Bone marrow (tissue), 2 donors: Measurements from ENCODE around the gene HOXB4.
"Not testable (repeated sequence)": the region's sequence is repeated elsewhere in the genome, so short reads cannot be mapped to it uniquely, and the experiment has no call there.

Source experiments
- DNase-seq, 2 donors: peaks; one replicate each; lab custom pipeline; 2025; lab: John Stamatoyannopoulos, UW

Gene HOXB4

DNA sequence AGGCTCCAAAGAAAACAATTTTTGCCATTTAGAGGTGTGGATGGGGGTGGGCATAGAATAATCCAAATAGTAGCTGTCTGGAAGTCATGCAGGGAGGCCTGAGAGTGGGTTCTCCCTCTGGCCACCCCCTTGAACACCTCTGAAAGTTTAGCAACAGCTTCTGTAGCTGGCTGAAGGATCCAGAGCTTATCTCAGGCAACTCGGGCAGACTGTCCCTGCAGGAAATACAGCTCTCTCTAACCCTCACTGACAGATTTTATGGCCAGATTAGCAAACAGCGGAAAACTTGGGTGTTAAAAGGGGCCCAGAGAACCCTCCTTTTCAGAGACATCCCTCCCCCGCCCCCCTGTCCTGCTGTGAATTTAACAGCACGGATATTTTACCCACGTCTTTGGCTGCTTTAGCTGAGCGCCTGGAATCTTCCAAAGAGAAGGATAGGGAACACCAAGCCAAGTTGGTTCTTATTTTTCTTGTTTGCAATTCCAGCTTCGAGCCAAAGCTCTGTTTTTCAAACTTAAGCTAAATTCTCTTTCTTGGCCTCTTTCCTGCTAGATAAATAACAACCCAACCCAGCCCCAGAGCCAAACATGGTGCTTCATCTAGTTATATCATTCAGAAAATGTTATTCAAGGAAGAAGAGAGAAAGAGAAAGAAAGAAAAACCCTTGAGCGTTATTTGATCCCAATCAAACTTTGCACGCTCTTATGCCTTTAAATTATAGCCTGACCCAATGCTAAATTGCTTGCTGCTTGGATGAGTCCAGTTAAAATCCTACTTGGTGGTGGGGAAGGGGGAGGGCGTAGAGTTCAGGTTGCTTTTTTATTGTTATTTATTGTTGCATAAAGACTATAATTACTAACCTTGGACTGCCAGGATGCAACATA, 31.0 kb downstream of the HOXB4 start:
- DNase-seq: no peak

DNA sequence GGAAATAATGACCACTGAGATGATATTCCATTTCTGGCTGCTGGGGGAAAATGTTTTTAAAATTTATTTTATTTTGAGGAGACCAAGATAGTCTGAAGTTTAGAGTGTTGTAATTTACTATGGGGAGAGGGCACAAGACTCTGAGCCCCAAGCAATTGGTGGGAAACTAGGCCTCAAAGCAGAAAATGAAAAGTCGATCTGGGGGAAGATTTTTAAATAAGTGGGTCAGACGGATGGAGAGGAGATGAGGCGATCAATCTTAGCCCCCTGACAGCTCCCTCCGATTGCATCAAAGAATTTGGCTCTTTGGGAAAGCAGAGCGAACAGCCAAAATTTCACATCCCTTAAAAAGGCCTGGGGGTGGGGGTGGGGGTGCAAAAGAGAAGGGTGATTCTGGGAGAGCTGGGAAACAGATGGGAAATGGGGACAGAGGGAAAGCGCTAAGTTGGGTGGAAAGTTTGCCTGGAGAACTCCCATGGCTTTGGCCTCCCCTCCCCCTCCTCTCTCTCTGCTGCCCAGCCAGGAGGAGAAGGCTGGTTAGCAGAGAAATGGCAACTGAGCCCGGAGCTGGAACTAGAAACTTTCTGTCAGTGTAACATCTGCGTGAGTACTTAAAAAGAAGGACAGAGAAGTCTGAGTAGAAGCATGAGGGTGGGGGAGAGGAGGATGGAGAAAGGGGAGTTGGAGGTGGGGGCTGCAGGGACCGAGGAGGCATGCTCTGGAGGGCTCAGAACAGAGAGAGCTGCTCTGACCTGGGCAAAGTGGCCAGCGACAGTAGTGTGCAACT, 31.8 kb downstream of the HOXB4 start:
- DNase-seq: no peak

GRCh38 chr17:48545539-48545938, 32.6 kb downstream of the HOXB4 start:
- DNase-seq: no peak

GRCh38 chr17:48545022-48545375, 33.2 kb downstream of the HOXB4 start, which contains the start of gene HOXB2:
TSS of gene HOXB2 (minus strand) at chr17:48545109. CDS start at chr17:48544911, 198 bp downstream.
- no peak for DNase-seq

DNA sequence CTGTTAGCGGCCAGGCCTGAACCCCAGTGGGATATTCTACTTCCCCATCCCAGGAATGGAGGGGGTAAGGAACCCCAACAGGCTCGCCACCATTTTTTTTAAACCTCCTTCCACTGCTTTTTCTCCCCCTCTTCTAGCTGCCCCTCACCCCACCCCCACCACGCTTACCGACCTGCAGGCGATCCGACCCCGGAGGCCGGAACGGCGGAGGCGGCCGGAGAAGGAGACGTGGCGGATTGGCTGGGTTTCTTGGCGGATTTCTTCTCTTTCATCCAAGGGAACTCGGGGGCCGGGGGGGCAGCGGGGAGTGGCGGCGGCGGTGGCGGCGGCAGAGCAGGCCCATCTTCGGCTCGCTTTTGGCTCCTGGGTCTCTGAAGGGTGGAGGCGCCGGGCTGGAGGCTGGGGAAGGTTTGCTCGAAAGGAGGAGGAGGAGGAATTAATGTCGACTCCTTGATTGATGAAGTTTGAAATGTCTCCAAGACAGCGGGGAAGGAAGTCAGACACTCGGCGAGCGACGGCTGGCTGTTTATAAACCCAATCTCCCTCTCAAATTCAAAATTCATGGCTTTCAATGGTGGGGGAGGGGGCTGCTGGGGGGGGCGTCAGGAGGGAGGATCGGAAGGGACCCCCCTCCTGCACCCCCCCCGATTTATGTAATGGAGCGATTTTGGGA, 33.7 kb downstream of the HOXB4 start:
- DNase-seq: peak in 1 of 2 donors; percentile 63

GRCh38 chr17:48543854-48544348, 34.2 kb downstream of the HOXB4 start:
- DNase-seq: peak in 1 of 2 donors; percentile 81

GRCh38 chr17:48543107-48543853, 34.9 kb downstream of the HOXB4 start:
- DNase-seq: peak in 1 of 2 donors; percentile 83

GRCh38 chr17:48542698-48543106, 35.4 kb downstream of the HOXB4 start:
- DNase-seq: no peak

DNA sequence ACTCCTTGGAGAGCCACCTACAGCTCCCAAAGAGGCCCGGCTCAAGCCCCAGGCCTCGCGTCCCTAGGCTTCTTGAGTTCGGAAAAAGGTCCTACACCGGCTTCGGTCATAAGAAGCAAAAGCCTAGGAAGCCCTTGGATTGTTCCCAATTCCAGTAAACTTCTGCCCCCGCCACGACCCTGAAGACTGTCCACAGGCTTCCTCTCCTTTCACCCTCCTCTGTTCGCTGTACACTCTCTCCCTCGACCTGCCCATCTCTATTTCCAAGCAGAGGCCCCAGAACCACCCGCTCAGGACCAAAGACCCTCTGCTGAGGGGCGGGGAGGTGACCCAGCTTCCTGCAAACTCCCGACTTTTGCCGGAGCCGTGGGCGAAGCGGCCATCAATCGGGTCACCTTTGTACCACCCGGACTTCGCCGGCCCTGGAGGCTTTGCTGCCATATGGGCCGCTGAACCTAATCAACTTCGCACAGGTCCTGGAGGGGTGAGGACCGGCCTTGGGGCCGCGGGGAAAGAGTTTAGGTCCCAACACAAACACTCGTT, 36.0 kb downstream of the HOXB4 start:
- peak in 1 of 2 donors; percentile 58 for DNase-seq

- peak in 1 of 2 donors; percentile 71 for DNase-seq
Measured at GRCh38 chr17:48541577-48542113, 36.5 kb downstream of the HOXB4 start.

DNA sequence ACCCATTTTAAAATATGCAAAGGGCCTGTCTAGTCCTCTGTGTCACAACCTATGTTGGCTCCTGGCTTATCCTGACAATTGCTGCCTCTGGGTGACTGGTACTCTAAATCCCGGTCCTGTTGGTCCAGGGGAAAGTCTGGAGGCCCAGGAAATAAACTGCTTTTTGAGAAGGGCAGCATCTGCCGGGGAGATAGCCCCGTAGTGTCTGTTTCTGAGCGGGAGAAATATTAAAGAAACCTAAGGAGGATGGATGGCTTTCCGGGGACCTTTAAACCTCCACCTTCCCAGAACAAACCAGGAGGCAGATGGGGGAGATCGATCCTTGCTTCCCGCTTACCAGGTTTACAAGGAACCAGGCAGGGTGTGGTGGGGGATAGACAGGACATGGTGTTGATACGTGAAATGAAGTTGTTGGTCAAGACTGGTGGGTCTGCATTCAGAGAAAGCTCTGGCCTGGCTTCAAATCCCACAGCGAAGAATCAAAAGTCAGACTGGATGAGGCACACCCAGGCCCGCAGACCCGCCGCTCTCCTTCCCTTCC, 37.0 kb downstream of the HOXB4 start:
- DNase-seq: no peak

DNA sequence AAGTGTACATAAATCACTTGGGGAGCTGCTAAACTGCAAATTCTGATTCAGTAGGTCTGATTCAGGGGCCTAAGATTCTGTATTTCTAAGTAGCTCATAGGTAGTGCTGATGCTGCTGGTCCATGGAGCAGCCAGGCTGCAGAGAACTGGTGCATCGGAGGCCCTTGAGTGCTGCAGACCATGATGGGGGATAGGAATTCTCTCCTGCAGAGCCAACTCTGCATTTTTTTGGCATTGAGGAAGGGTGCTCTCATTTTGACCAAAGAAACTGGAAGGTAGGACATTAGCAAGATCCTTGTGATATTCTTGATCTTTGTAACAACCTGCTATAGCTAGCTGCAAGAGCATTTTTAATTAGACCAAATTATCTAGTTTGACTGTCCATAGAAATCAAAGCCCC, 37.9 kb downstream of the HOXB4 start:
- no peak for DNase-seq

GRCh38 chr17:48539177-48539576, 39.0 kb downstream of the HOXB4 start:
- no peak for DNase-seq

DNA sequence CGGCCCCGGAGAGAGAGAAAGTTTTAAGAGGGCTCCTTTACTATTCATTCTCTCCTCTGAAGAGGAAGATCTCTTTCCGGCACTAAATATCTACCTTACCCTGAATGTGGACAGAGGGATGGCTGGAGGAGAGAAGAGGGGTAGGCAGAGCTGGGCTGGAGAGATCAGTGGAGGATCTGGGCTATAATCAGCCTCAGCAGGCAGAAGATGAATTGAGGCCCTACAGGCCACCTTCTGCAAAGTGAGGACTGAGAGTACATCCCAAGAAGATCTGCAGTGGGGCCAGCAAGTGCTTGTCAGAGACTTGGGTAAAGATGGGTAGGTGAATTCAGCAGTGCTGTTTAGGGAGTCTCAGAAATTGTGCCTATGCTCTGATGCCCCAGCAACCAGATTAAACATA, 40.8 kb downstream of the HOXB4 start:
- DNase-seq: no peak

DNA sequence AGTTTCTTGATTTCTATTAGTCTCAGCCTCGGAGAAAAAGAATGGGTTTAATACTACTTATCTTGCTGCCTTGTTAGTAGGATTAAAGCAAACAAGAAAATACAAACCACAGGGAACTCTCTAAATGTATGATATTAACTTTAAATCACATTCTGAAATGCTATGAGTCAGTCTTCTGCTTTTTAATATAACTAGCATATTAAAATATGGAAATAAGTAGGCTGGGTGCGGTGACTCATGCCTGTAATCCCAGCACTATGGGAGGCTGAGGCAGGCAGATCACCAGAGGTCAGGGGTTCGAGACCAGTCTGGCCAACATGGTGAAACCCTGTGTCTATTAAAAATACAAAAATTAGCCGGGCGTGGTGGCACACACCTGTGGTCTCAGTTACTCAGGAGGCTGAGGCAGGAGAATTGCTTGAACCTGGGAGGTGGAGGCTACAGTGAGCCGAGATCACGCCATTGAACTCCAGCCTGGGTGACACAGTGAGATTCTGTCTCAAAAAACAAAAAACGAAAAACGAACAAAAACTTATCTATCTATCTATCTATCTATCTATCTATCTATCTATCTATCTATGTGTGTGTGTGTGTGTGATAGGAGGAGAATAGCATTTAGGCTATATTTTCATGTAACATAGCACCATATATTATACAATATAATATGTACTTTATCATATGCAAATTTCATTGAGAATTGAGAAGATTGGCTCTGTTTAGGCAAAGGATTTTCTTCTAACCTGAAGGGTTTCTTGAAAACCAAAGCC, 42.2 kb downstream of the HOXB4 start:
- not testable (repeated sequence) for DNase-seq

DNA sequence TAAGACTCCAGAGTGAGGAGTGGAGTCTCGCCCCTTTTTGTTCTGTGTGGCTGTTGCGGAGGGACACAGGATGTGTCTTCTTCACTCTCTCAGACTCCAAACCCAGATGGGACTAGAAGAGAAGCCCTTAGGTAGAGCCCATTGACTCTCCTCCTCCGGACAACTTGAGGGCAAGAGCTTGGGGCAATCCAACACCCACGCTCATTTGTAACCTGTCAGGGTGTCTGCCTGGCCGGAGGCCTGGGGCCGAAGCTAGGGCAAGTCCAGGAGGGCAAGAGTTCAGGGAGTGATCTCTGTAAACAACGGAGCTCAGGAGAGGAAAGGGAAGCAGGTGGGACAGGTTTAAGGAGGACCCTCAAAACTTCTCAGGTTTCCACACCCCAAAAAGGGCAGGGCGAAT, 45.9 kb downstream of the HOXB4 start:
- no peak for DNase-seq

DNA sequence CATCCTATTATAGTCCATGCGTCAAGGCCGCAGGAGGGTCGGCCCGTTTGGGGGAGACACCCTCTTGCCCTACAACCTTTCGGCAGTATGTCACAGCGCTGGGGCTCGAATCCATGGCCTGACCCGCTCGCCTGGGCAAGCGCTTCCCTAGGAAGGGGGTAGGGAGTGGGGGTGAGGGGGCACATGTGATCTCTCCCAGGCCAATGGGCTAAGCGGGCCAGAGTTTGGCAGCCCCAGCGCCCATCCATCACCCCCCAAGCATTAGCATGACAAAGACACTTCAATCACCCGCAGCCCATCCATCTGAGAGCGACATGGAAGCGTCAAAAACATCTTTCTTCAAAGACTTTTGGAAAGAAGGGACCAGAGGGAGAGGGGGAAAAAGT, 47.3 kb downstream of the HOXB4 start, which contains the start of gene HOXB1:
TSS of gene HOXB1 (minus strand) at position 125 of the 386 bp plus-strand sequence. CDS start at position 18, 107 bp downstream.
- DNase-seq: no peak

DNA sequence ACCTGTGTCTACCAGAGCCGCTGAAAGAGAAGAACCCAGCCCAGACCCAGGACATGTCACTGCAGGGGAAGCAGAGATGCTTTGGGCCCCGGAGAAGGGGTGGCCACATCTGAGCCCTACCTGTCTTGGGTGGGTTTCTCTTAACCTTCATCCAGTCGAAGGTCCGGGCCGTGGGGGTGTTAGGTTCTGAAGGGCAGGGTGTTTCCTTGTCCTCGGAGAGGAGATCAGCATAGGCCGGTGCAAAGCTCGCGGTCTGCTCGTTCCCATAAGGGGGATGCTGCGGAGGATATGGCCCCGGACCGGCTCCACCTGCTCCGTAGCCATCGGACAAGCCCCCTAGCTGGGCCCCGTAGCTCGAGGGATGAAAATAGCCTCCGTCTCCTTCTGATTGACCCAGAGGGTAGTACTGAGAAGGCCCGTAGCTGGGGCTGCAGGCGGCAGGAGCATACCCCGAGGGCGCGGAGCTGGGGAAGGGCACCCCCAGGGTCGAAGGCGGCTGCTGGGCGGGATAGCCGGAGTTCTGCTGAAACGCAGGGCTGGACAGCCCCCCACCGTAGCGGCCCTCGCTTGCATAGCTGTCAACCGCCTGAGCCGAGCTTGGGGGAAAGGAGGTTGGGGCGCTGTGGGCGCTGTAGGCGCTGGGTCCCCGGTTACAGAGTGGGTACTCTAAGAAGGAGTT, 47.8 kb downstream of the HOXB4 start:
- no peak for DNase-seq

- no peak for DNase-seq
Measured at GRCh38 chr17:48529683-48530009, 48.5 kb downstream of the HOXB4 start.
